ENCODE measurements around the gene HEY2. TPM values are rescaled to one million over a fixed set of nuclear protein-coding genes. Genes with fewer than 3 reads are reported as not detected.

HEY2 gene
- total RNA-seq, 1 donor from 2014 or later, result 43.0 TPM

DNA sequence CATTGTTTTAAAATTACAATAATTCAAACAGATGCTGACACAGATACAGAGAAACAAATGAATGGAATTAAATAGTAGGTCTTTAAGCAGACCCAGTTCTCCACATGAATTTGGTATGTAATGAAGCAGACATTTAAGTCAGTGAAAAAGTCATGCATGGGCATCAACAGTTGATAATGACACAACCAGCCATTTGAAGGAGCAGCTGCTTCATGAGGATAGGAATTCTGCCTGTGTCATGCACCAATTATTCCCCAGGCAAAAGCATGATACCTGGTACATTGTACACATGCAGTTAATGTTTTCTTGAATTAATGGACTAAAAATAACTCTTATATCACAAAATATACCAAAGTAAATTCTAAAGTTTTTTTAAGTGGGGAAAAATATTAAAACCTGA lies 11.2 kb upstream of the HEY2 start:
- H3K27ac Mint-ChIP-seq (ENCODE audit: unreplicated experiment), result no peak overlapping the region
- peaks cover 3% of the 10 kb centered on the region for H3K36me3 Mint-ChIP-seq (ENCODE audit: low read depth)
- H3K4me3 Mint-ChIP-seq (ENCODE audit: unreplicated experiment), result no peak overlapping the region
- no peaks in the 10 kb centered on the region for H3K9me3 Mint-ChIP-seq (ENCODE audit: low read depth)
- no peaks in the 10 kb centered on the region for H3K27me3 Mint-ChIP-seq (ENCODE audit: low read depth)
- peaks cover 15% of the 10 kb centered on the region for H3K4me1 Mint-ChIP-seq (ENCODE audit: low read depth)
- no peak for DNase-seq (ENCODE audit: low spot score)
- TF ChIP-seq, protein P1, sequence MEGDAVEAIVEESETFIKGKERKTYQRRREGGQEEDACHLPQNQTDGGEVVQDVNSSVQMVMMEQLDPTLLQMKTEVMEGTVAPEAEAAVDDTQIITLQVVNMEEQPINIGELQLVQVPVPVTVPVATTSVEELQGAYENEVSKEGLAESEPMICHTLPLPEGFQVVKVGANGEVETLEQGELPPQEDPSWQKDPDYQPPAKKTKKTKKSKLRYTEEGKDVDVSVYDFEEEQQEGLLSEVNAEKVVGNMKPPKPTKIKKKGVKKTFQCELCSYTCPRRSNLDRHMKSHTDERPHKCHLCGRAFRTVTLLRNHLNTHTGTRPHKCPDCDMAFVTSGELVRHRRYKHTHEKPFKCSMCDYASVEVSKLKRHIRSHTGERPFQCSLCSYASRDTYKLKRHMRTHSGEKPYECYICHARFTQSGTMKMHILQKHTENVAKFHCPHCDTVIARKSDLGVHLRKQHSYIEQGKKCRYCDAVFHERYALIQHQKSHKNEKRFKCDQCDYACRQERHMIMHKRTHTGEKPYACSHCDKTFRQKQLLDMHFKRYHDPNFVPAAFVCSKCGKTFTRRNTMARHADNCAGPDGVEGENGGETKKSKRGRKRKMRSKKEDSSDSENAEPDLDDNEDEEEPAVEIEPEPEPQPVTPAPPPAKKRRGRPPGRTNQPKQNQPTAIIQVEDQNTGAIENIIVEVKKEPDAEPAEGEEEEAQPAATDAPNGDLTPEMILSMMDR (IDR thresholded peaks at IDR 0.05), result no peak

DNA sequence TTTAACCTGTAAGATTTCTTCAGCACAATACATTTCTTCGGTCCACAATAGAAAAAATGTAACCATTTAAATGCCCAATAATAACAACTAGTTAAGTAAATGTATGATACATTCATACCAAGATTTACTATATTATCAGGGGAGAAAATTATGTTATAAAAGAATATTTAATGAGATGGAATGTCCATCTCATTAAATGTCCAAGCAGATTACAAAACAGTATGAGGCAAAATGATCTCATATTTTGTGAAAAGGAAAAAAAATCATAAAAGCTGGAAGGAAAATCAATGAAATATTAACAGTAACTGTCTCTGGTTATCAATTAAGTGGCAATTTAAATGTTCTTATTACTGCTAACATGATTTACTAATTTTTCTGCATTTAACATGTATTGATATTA lies 10.1 kb upstream of the HEY2 start:
- Mint-ChIP-seq H3K4me3 (ENCODE audit: unreplicated experiment) (no peak overlapping the region), H3K27ac (ENCODE audit: unreplicated experiment) (no peak overlapping the region), H3K36me3 (ENCODE audit: low read depth) (peaks cover 3% of the 10 kb centered on the region), H3K4me1 (ENCODE audit: low read depth) (peaks cover 25% of the 10 kb centered on the region), H3K27me3 (ENCODE audit: low read depth) (no peaks in the 10 kb centered on the region), H3K9me3 (ENCODE audit: low read depth) (no peaks in the 10 kb centered on the region)
- TF ChIP-seq, protein P1 (IDR thresholded peaks at IDR 0.05), result no peak
- DNase-seq (ENCODE audit: low spot score), result no peak

DNA sequence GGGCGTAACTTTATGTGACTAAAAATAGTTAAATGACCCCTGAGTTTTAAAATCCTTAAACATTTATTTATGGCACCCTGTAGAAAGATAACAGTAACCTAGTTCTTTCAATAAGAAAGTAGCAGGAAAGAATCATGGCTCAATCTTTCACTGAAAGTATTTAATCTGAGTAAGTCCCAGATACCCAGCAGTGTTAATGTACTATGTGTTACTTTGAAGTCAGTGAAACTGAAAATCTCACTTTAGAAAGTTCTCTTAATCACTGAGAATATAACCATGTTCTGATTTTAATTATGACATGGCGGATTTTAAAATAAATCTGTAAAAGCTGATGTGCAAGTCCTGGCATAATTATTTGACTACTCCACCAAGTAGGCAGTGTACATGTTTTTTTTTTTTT lies 8.1 kb upstream of the HEY2 start:
- Mint-ChIP-seq H3K36me3 (ENCODE audit: low read depth) (peaks cover 3% of the 10 kb centered on the region), H3K4me3 (ENCODE audit: unreplicated experiment) (no peak overlapping the region), H3K4me1 (ENCODE audit: low read depth) (peaks cover 44% of the 10 kb centered on the region), H3K27ac (ENCODE audit: unreplicated experiment) (no peak overlapping the region), H3K27me3 (ENCODE audit: low read depth) (no peaks in the 10 kb centered on the region), H3K9me3 (ENCODE audit: low read depth) (no peaks in the 10 kb centered on the region)
- no peak for DNase-seq (ENCODE audit: low spot score)
- TF ChIP-seq, protein P1 (IDR thresholded peaks at IDR 0.05), result no peak

DNA sequence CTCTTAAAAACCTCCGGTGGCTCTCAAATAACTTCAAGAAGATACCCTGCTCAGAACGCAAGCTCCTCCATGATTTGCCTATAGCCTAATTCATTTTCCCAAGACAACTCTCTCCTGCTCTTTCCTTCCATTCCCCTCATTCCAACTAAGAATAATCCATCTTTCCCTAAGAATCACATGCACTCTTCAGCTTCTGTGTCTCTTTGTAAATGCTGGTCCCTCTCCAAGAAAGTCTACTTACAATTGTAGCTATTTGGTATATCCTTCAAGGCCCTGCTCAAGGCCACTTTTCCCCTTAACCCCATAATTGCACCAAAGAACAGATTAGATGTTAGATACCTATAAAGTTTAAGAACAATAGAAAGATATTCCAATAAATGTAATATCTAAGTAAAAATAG lies 7.4 kb upstream of the HEY2 start:
- no peak overlapping the region for H3K4me3 Mint-ChIP-seq (ENCODE audit: unreplicated experiment)
- no peak for DNase-seq (ENCODE audit: low spot score)
- H3K4me1 Mint-ChIP-seq (ENCODE audit: low read depth), result peaks cover 51% of the 10 kb centered on the region
- H3K9me3 Mint-ChIP-seq (ENCODE audit: low read depth), result no peaks in the 10 kb centered on the region
- no peak overlapping the region for H3K27ac Mint-ChIP-seq (ENCODE audit: unreplicated experiment)
- peaks cover 3% of the 10 kb centered on the region for H3K36me3 Mint-ChIP-seq (ENCODE audit: low read depth)
- TF ChIP-seq, protein P1 (IDR thresholded peaks at IDR 0.05), result no peak
- no peaks in the 10 kb centered on the region for H3K27me3 Mint-ChIP-seq (ENCODE audit: low read depth)

DNA sequence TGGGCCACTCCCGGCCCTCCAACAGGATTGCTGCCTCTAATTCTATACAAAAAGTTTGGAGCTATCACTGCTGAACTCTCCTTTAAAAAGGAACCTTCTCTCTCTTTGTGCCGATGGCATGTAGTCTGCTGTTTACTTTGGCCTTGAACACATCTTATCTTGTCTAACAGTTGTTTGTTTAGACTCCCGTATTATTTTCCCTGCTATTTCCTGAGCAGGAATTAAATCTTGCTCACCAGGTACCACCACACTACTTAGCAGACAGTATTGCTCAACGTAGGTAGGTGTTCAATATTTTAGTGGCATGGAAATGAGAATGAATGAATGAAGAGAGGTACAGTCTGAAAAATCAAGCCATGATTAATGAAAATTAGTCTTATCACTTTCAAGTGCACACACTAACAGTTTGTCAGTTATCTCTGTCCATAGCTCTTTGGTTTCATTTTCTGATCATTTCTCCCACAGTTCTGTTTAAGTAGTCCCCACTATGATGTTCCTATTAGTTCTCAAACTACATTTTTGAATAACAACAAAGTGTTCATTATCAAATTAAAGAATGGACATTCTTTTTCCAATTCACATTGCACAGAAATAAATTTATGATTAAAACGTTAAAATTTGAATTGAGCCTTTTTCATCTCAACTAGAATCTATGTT lies 6.8 kb upstream of the HEY2 start:
- no peaks in the 10 kb centered on the region for H3K27me3 Mint-ChIP-seq (ENCODE audit: low read depth)
- TF ChIP-seq, protein P1 (IDR thresholded peaks at IDR 0.05), result no peak
- no peaks in the 10 kb centered on the region for H3K9me3 Mint-ChIP-seq (ENCODE audit: low read depth)
- peak overlapping the region; percentile 13 for H3K4me3 Mint-ChIP-seq (ENCODE audit: unreplicated experiment)
- DNase-seq (ENCODE audit: low spot score), result no peak
- H3K27ac Mint-ChIP-seq (ENCODE audit: unreplicated experiment), result peak overlapping the region; percentile 32
- peaks cover 56% of the 10 kb centered on the region for H3K4me1 Mint-ChIP-seq (ENCODE audit: low read depth)
- H3K36me3 Mint-ChIP-seq (ENCODE audit: low read depth), result peaks cover 3% of the 10 kb centered on the region

All from chondrocyte (in vitro differentiated cells).